ENCODE measurements around the gene PHACTR3.

GRCh38 chr20:59705651-59706399 is 101.5 kb downstream of the PHACTR3 start:
- TF ChIP-seq, protein P1, sequence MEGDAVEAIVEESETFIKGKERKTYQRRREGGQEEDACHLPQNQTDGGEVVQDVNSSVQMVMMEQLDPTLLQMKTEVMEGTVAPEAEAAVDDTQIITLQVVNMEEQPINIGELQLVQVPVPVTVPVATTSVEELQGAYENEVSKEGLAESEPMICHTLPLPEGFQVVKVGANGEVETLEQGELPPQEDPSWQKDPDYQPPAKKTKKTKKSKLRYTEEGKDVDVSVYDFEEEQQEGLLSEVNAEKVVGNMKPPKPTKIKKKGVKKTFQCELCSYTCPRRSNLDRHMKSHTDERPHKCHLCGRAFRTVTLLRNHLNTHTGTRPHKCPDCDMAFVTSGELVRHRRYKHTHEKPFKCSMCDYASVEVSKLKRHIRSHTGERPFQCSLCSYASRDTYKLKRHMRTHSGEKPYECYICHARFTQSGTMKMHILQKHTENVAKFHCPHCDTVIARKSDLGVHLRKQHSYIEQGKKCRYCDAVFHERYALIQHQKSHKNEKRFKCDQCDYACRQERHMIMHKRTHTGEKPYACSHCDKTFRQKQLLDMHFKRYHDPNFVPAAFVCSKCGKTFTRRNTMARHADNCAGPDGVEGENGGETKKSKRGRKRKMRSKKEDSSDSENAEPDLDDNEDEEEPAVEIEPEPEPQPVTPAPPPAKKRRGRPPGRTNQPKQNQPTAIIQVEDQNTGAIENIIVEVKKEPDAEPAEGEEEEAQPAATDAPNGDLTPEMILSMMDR (IDR thresholded peaks at IDR 0.05), result no peak
- no peak for TF ChIP-seq ZFX (IDR thresholded peaks at IDR 0.05; ENCODE audit: borderline replicate concordance)
